Endometrium (tissue), 2 donors: ENCODE measurements around the gene F12.
A peak's percentile ranks its signal among the peaks of the same experiment; 100 is the strongest.

Experiments used
- FAIRE-seq: peaks from 2 replicates; lab custom pipeline; 2012; peaks lifted over from hg19 to GRCh38; lab: Jason Lieb, UNC
- donor health status: control.
- donor health status: control.

Gene F12

GRCh38 chr5:177409043-177409801 lies at the start of gene F12:
TSS of gene F12 (minus strand) at chr5:177409564. CDS start at chr5:177409527, 37 bp downstream.
- no peak for FAIRE-seq

DNA sequence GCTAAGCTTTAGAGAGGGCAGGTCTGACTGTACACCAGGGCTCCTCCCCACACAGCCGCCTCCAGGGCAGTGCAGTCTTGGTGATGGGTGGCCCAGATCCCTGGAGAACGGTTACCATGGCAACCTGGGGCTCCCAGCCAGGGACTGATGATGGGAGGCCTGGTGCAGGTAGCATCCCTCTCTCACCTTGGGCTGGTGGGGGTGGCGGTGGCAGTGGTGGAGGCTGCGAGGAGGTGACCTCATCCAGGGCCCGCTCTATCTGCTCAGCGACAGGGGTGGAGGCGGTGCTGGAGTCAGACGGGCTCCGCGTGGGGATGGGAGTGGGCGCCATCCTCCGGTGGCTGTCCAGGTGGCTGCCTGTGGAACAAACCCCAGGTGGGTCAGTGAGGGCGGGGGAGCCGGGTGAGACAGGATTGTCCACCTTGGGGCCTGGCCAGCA lies 49.6 kb upstream of the F12 start:
- FAIRE-seq = no peak

- no peak for FAIRE-seq
Measured at GRCh38 chr5:177457852-177458681, 48.7 kb upstream of the F12 start.

DNA sequence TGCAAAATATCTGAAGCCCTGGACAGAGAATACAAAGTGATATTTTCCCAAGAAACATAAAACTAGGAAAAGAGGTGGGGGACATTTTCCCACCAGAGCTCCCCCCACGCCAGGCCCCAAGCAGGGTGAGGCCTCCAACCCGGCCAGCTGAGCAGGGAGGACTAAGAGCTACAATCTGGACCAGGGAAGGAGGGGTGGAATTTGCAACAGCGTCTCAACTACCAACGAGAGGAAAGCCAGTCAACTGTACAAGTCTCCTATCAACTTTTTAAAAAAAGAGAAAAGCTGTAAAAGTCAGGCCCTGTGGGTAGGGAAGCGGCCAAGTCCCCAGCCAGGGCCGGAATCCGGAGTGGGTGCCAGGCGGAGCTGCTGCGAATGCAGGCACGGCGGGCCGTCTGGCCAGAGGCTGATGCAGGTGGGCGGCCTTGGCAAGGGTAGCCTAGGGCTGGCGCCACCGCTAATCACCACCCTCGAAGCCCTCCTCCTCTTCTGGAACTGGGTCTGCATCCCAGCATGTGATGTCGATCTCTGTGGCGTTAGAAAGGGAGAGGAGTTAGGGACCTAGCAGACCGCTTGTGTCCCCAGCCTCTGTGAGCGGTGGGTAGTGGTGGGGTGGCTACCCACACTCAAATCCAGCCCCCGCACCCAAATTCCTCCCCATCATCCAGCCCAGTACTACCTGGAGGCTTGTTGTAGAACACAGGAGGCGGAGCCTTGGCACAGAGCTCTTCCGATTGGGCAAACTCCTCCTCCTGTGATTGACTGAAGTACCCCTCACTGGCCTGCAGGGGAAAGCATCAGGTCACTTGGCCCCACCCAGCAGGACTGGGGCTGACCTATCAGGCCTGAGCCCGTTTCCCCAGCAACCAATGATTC lies 47.9 kb upstream of the F12 start:
- peak; percentile 65 for FAIRE-seq

- peak; percentile 4 for FAIRE-seq
Measured at GRCh38 chr5:177456591-177456964, 47.2 kb upstream of the F12 start.

GRCh38 chr5:177455661-177456590 lies 46.6 kb upstream of the F12 start:
- no peak for FAIRE-seq

- no peak for FAIRE-seq
Measured at GRCh38 chr5:177455036-177455660, 45.8 kb upstream of the F12 start.

GRCh38 chr5:177454397-177455035 lies 45.2 kb upstream of the F12 start:
- FAIRE-seq = no peak

DNA sequence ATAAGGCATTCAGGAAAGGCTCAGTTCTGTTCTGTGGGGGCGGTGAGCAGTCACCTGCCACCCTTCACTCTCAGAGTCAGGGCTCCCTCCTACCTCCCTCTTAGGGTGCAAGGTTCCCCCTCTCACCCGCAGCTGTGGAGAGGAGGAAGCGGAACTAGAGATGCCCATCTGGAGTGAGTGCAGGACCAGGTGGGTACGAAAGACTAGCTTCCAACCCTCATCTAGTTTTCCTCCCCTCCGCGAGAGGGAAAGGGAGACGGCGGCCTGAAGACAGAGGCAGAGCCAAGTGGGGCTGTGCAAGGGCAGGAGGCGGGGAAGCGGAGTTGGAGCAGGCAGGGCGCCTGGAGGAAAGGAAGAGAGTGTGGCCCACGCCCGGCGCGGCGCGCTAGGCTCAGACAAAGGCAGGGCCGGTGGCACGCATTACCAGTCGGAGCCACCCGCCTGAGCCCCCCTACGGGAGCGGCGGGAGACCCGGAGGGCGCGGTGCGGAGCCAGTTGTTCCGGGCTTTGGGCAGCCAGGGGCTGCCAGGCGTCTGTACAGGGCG lies 44.6 kb upstream of the F12 start:
- no peak for FAIRE-seq

DNA sequence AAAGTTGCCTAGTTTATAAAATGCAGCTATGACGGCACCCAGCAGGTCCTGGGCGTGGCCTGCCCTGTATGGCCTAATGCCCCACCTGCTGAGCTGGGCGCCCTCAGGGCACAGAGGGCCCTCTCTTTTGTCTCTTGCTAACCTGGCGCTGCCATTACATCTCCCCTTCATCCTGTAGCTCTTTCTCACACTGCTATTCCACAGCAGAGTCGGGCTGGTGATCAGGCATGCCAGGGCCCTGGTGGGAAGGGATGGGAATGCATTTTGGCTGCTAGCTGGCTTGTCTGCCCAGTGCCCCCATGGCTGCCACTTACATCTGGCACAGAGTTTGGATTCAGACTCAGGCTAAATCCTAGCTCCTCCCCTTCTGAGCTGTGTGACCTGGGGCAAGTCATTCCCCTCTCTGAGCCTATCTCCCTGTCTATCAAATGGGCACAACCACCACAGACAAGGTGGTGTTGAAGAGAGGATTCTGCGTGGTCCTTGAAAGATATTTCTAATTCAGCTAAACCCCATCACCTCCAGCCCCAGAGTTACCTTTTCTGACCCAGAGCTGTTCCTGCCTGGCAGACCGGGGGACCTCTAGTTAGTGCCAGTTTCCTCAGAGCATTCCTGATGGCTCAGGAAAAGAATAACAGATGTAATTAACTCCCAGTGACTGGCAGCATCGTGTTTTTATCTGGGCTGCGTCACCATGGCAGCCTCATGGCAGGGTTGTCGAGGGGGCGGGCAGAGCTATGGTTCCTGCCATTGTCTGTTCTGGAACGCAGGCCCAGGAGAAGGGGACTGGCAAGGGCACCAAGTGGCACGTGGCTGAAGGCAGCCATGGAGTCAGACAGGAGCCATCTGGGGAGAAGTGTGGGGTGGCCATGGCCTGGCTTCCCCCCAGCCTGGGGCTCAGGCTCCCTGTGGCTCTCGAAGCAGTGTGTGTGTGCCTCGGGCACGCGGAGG lies 43.6 kb upstream of the F12 start:
- no peak for FAIRE-seq

DNA sequence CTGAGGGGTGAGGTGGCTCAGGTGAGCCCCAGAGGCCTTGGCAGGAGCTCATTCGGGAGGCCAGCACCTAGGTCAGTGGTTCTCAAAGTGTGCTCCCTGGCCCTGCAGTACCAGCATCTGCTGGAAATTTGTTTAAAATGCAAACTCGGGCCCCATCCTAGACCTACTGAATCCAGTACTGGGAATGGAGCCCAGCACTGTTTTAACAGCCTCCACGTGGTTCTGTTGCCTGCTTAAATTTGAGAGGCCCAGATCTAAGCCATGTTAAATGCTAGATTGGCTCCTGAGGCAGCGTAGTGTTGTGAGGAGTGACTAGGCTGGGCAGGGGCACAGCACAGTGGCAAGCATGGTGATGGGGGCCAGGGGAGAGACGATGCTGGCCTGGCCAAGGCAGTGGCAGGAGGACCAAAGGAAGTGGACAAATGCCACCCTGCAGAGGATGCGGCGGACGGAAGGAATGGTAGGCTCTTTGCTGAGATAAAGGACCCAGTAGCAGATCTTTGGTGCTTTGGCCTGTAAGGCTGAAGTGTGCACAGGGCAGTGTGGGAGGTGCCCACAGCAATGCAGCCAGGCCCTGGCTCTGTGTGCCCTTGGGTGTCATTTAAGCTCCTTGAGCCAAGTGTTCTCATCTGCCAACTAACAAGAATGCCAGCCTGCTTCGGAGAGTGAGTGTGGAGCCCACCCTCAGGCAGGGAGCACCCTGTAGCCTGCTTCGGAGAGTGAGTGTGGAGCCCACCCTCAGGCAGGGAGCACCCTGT lies 41.5 kb upstream of the F12 start:
- no peak for FAIRE-seq

DNA sequence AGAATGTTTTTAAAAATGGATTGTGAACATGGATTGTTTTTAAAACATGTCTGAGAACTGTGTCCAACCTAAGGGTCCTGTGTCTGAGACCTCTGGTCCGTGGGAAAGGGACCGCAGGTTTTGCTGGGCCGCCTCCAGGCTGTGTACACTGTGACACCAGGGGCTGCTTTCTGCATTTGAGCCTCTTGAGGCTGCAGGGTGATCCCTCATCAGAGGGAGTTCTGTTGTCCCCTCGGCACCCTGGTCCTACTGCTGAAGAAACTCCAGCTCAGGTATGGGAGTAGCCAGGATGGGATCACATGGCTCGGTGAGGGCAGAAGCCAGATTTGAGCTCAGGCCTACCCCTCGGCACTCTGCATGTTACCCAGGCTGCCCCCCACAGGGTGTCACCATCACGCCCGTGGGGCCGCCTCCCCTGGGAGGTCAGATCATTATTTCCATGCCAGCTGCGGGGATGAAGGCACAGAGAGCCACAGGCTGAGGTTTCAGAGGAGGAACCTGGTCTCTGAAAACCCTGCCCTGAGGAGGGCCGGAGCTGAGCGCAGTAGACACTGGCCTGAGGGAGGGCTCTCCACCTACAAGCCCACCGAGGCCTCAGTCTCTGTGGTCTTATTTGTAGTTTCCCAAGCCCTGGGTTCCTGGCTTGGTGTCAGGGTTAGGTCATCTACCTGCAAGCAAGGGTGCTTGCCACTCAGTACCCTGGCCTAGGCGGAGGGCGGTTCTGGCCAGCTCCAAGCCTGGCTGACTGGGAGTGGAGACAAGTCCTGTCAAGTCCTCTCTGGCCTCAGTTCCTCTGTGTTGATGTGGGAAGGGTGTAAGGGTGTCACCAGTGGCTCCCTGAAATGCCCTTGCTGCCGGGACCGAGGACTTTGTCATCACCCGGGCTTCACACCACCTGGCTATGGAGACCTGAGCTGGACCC lies 40.0 kb upstream of the F12 start:
- FAIRE-seq = no peak

DNA sequence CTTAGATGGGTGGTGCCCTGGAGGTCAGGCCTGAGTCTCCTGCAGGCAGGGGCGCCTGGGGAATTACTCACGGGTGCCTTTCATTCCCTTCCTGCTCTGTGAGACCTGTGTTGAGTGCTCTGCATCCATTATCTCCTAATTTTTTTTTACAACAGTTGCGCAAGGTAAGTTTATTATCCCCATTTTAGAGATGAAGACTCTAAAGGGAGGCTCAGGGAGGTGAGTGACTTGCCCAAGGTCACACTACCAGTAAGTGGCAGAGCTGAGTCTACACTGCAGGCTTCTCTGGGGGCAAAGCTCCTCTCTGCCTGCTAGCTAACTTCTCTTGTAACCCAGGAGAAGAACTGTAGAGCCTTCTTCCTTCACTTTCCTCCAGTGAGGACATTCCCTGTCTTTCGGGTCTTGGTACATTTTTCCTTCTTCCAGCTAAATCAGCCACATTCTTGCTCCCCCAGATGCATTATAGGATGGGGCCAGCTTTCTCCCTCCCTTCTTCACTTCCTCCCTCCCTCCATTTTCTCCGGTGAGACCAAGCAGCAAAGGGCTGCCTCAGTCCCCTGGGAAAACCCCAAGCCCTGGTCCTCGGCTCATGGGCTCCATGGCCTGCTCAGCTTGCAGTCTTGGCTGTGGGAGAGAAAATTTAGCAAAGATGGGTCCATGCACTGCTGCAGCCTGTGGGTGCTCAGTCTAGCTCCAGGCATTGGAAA lies 39.0 kb upstream of the F12 start:
- no peak for FAIRE-seq

GRCh38 chr5:177447611-177448243 lies 38.4 kb upstream of the F12 start:
- FAIRE-seq = no peak

- FAIRE-seq = no peak
Measured at GRCh38 chr5:177447066-177447610, 37.8 kb upstream of the F12 start.
